Epithelial cell of alveolus of lung (primary cell): Measurements from ENCODE around the gene TRNP1. TPM values are rescaled to one million over a fixed set of nuclear protein-coding genes. Genes with fewer than 3 reads are reported as not detected.

Experiments used
- total RNA-seq: library from RNA; depleted of rRNA; stranded (reverse); fragments of >200 nt; gene quantifications from 2 replicates; pipeline ENCODE4 v1.2.1, GENCODE V29; 2015

Gene TRNP1, protein sequence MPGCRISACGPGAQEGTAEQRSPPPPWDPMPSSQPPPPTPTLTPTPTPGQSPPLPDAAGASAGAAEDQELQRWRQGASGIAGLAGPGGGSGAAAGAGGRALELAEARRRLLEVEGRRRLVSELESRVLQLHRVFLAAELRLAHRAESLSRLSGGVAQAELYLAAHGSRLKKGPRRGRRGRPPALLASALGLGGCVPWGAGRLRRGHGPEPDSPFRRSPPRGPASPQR
- total RNA-seq = 66.3 and 81.3 TPM in 2 replicates

DNA sequence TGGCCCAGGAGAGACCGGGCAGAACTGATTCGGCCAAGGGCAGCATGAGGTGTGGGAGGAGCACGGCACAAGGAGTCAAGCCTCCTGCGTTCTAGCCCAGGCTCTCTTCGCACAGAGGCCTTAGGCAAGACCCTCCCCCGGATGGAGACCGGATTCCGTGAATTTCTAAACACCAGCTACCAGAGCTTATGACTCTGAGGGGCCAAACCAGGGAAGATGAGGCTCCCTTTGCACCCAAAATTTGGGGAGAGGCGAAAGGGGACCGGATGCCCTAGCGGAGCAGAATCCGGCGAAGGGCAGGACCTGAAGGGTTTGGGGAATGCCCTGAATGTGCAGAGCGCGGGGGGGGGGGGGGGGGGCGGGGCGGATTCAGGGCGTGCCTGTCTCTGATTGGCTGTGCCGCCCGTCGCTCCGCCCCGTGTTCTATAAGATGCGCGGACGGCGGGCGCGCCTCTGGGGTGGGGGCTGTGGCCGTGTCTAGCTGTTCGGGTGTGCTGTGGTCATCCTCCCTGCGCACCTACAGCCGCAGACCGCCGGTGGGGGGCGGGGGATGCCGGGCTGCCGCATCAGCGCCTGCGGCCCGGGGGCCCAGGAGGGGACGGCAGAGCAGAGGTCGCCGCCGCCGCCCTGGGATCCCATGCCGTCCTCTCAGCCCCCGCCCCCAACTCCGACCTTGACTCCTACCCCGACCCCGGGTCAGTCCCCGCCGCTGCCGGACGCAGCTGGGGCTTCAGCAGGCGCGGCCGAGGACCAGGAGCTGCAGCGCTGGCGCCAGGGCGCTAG is at the start of gene TRNP1:
Gene TRNP1 (plus strand): TSS at position 456 of the 783 bp plus-strand sequence. CDS start 95 bp downstream, at position 551.

GRCh38 chr1:26959722-26960624 is 33.5 kb upstream of the TRNP1 start, which contains the start of gene KDF1:
TSS of gene KDF1 (minus strand) at chr1:26960468. CDS start at chr1:26952380, 8,088 bp downstream.

Other genes starting within 250 kb of the TRNP1 start
- 11.1 and 31.1 TPM in 2 replicates for gene PIGV, start 205.7 kb upstream of the TRNP1 start, total RNA-seq
- gene ZDHHC18, start 167.0 kb upstream of the TRNP1 start, total RNA-seq = 15.3 and 25.9 TPM in 2 replicates
- 3.3 and 7.0 TPM in 2 replicates for gene SFN, start 130.5 kb upstream of the TRNP1 start, total RNA-seq
- 11.2 and 15.1 TPM in 2 replicates for gene GPN2, start 103.4 kb upstream of the TRNP1 start, total RNA-seq
- 7.7 and 12.8 TPM in 2 replicates for gene GPATCH3, start 93.2 kb upstream of the TRNP1 start, total RNA-seq
- gene NR0B2, start 79.7 kb upstream of the TRNP1 start, total RNA-seq = not detected in 2 replicates
- gene NUDC, start 71.9 kb upstream of the TRNP1 start, total RNA-seq = 51.8 and 75.1 TPM in 2 replicates
- gene KDF1, start 33.2 kb upstream of the TRNP1 start, total RNA-seq = 1.7 TPM in 1 of 2 replicates, not detected in the other
- 0.56 and 6.1 TPM in 2 replicates for gene TENT5B, start 19.2 kb downstream of the TRNP1 start, total RNA-seq
- gene SLC9A1, start 161.4 kb downstream of the TRNP1 start, total RNA-seq = 18.6 and 24.7 TPM in 2 replicates
- 22.1 and 24.4 TPM in 2 replicates for gene WDTC1, start 240.9 kb downstream of the TRNP1 start, total RNA-seq